ENCODE results near the gene MRPL3. TPM values are rescaled to one million over a fixed set of nuclear protein-coding genes. Genes with fewer than 3 reads are reported as not detected.

MRPL3 gene
- total and polyA plus RNA-seq, 2 donors (not counting 3 experiments of a cell fraction or from before 2014, with no cell fraction given) = 49.6 to 68.2 TPM

GRCh38 chr3:131501949-131502348, 822 bp downstream of the MRPL3 start:
- peak overlapping the region; percentile 65 to 85 (median 85) for H3K4me3 ChIP-seq (replicated peaks in 1 of 3; ENCODE audit: insufficient read depth in 1 of 3, low read depth in 1 of 3, low read length in 3 of 3)
- no peak for FAIRE-seq
- TF ChIP-seq MAX (IDR thresholded peaks at IDR 0.05; ENCODE audit: insufficient read depth, insufficient read length) (no peak), GATA2 (IDR thresholded peaks at IDR 0.05; ENCODE audit: insufficient read depth, insufficient read length, low read depth, low read length) (no peak), FOS (IDR thresholded peaks at IDR 0.05; ENCODE audit: borderline replicate concordance, insufficient read depth, low read length) (no peak), CTCF (IDR thresholded peaks at IDR 0.05; ENCODE audit: extremely low read depth in 1 of 2, insufficient read depth in 1 of 2, low read depth in 1 of 2, low read length in 2 of 2) (no peak), POLR2AphosphoS5 (IDR thresholded peaks at IDR 0.05; ENCODE audit: insufficient read depth, low read depth, low read length) (no peak)
- CTCF ChIA-PET = interaction anchor here (0.8 kb wide), 1 partner anchor 1226 kb away, joined by 3 read pairs; no protein-coding TSS in a partner anchor
- H2AFZ ChIP-seq (ENCODE audit: low read depth, low read length) = peak overlapping the region; percentile 94
- peak; percentile 8 for DNase-seq (ENCODE audit: low read depth, low spot score)
- dilution Hi-C loops (cut with MboI; ENCODE audit: extremely low pct_ligation_motif_present, low sequenced_read_pairs) = no loop called here
- BruUV-seq (replicated peaks) = no TSS peak
- peak overlapping the region; percentile 62 for H3K27ac ChIP-seq (ENCODE audit: insufficient read depth, low read depth, low read length)
- peaks cover 32% of the 10 kb centered on the region for H3K4me1 ChIP-seq (ENCODE audit: control insufficient read depth, extremely low read depth, insufficient read depth, low read length)
- H3K9me3 ChIP-seq (replicated peaks; ENCODE audit: control insufficient read depth, insufficient read depth, low read length) = no peaks in the 10 kb centered on the region
- POLR2A ChIA-PET = no interaction called here
- H4K20me1 ChIP-seq (replicated peaks; ENCODE audit: control insufficient read depth, extremely low read depth, insufficient read depth, low read length) = no peaks in the 10 kb centered on the region
- no peaks in the 10 kb centered on the region for H3K27me3 ChIP-seq (ENCODE audit: control insufficient read depth in 2 of 2, insufficient read depth in 2 of 2, low read length in 2 of 2)
- H3K9ac ChIP-seq (replicated peaks; ENCODE audit: extremely low read depth, insufficient read depth, low read length) = peak overlapping the region; percentile 88
- H3K36me3 ChIP-seq (ENCODE audit: control insufficient read depth in 2 of 2, extremely low read depth in 1 of 2, insufficient read depth in 2 of 2, low read length in 2 of 2) = peaks cover 1 to 12% of the 10 kb centered on the region in 2 experiments
- intact Hi-C loops (cut with micrococcal nuclease) = loop anchor here (2.0 to 5.0 kb wide), 3 partner anchors 115 to 475 kb away; partner anchors contain the start of genes ASTE1 and NEK11
- H3K9me1 ChIP-seq (replicated peaks; ENCODE audit: control insufficient read depth, extremely low read depth, insufficient read depth, low read length) = no peaks in the 10 kb centered on the region
- peaks cover 38% of the 10 kb centered on the region for H3K79me2 ChIP-seq (ENCODE audit: control insufficient read depth, insufficient read depth, low read length)
- peak overlapping the region; percentile 95 for H3K4me2 ChIP-seq (ENCODE audit: insufficient read depth, low read length)
